Endometrial microvascular endothelial cells (primary cell): ENCODE data around the gene POMGNT1. TPM values are rescaled to one million over a fixed set of nuclear protein-coding genes. Genes with fewer than 3 reads are reported as not detected.

Experiments
- in situ Hi-C: cut with HindIII; loops from 2 replicates; pipeline ENCODE4 v1.10.0; 2017; ENCODE audit warnings: low sequenced_read_pairs, low pct_unique_long_range_greater_than_20kb; ENCODE audit errors: inconsistent ontology term
- total RNA-seq: library from RNA; depleted of rRNA; stranded (reverse); fragments of >200 nt; gene quantifications from one replicate; pipeline ENCODE4 v1.2.3, GENCODE V29; 2015; ENCODE audit errors: inconsistent ontology term

Gene POMGNT1
- total RNA-seq, 1 donor from 2014 or later = 67.0 TPM

DNA sequence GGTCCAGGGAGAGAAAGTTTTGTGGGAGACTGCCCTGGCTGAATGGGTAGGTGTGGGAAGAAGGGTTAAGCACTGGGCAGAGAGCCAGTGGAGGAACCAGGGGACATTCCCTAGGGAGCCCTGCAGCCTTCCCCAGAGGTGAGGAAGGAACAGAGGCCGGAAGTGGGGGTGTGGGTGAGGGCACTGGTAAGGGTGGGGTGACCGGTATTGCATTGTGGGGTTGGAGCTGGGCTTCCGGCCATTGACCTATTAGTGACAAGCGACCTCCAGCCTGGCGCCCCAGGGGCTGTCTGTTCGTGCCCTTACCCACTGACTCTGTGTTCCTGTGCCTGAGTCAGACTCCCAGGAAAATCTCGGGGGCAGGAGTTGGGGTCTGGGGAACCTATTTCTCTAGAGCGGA is 26.9 kb downstream of the POMGNT1 start:
- in situ Hi-C loops = no loop called here

- in situ Hi-C loops = no loop called here
These were observed 28.3 kb downstream of the POMGNT1 start for GRCh38 chr1:46169811-46170454.

DNA sequence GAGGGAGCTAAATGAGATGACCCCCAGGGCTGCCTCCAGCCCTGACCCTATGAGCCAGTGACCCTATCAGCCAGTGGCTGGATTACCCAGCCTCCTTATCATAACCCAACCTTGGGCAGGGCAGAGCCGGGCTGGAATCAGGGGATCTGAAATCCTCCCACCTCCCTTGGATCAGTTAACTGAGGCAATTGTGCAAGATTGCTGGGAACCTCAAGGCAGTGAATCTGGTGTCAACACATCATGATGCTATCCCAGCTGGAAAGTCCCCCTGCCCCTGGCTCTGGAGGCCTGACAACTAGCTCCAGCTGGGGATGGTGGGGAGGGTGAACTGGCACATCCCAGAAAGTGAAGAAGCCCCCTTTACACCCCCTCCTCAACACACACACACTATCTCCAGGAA is 29.8 kb downstream of the POMGNT1 start:
- in situ Hi-C loops = no loop called here

DNA sequence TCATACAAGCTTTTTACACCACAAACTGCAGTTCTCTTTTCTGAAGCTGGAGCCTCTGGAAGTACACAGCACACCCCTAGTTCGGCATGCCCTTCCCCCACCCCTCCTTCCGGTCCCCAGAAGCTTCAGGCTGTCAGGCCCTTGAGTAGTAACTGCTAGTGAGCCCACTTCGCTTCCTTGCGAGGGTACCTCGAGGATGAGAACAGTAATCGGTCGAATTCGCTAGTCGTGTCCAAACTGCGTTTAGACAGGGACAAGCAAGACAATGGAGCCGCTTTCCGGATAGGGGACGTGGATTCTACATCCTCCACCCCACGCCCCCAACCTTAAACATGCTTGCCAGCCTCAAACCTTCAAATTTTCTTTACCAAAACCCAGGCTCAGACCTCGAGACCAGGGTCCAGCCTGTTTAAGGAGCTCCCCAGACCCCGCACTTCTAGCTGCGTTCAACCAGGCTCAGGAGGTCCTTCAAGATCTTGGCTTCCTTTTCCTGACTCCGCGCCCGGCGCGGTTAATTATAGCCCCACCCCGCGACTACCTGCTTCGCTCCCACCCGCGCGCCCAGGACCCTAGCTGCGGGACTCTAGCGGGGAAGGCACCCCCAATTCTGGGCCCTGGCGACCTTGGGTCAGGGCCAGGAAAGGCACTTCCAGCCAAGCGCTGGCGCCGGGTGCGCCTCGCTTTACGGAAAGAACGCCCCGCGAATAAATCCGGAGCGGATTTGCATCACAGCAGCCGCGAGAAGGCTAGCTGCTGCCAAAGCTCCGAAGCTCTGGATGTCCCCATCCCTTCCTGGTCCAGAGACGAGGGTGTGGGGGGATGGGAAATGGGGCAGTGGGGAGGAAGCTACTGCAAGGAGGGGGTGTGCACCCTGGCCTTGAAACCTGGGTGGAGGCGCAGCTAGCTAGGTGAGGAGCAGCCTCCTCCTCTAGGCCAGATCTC is 31.4 kb downstream of the POMGNT1 start:
- in situ Hi-C loops = no loop called here

DNA sequence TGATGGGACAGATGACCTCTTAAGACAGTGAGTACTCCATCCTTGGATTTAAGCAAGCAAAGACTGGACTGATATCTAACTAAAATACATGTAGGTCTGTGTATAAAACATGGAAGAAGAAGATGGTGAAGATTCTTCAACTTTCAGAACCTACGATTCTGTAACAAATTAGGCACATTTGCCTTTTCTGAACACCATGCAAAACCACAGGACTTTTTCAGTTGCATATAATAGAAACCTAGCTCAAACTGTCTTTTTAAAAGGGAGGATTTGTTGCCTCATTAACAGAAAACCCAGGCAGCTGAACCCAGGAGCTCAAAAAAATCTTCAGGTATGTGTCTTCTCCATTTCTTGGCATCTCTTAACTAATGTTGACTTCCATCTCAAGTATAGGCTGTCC is 38.0 kb downstream of the POMGNT1 start:
- in situ Hi-C loops = no loop called here

DNA sequence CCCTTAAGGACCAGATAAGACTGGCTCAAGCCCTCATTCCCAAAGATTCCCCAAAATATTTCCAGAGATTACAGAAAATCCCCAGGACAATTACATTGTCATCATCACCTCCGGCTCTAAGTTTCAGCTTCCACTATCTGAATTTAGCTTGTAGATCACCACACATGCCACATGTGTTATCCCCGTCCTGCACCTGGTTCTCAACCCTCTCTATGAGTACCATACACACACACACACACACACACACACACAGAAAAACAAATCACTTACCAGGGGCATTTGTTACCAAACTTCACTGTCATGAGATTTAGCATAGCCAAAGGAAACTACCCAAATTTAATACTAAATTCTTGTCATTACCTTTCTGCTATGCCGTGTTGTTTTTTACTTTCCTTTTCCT is 38.7 kb downstream of the POMGNT1 start:
- in situ Hi-C loops = no loop called here

GRCh38 chr1:46158312-46159281 is 39.6 kb downstream of the POMGNT1 start:
- in situ Hi-C loops = no loop called here

DNA sequence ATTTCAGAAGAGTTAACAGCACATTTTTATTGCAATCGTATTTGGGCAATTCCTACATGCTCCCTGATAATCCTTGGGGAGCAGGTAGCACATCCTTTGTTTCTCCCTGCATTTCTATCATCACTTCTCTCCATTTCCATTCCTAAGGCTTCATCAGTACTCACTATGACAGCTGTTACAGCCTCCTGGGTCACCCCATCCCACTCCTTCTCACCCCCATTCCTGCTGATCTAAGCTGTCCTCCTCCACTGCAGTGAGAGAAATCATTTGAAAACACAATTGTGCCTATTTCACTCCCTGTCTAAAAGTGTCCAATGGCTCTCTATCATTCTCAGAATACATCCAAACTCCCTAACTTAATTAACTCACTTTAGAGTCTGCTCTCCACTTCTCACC is 40.3 kb downstream of the POMGNT1 start:
- in situ Hi-C loops = no loop called here

DNA sequence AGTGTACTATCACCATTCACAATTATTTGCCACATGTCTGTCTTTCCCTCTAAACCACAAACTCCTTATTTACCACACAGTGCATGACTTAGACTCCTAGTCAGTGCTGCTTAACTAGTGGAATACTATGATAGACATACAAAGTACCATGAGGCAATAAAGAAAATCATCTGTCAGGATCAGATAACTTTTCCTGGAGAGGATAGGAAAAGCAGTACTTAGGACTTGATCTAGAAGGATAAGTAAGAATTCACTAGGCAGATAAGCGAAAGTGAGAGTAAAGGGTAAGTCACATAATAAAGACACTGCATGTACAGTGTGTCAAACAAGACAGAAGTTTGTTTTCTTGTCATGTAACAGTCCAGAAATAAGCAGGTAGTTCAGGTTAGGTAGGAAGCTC is 44.5 kb downstream of the POMGNT1 start:
- in situ Hi-C loops = no loop called here

- in situ Hi-C loops = no loop called here
These were observed 45.0 kb downstream of the POMGNT1 start for GRCh38 chr1:46153228-46153627.

DNA sequence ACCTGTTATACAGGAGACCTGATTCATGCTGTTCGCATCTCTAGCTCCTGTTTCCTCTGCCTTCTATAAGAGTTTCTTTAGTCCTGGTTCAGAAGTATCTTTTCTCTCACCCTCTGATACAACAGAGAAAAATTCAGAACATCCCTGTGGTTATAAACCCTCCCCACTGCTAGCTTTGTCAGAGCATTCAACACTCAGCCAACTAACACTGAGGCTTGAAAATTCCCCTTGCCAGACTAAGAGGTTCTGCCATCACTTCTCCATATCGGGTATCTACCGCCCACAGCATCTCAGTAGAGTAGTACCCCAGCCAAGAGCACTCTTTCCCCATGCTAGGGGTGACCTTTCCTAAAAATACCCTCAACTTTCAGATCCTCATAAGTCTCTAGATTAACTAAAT is 46.2 kb downstream of the POMGNT1 start:
- in situ Hi-C loops = no loop called here

GRCh38 chr1:46150085-46150484 is 48.1 kb downstream of the POMGNT1 start:
- in situ Hi-C loops = no loop called here

GRCh38 chr1:46148318-46148717 is 49.9 kb downstream of the POMGNT1 start:
- in situ Hi-C loops = no loop called here

Other genes starting within 250 kb of the POMGNT1 start
- gene PIK3R3, start 65.8 kb downstream of the POMGNT1 start, total RNA-seq = 19.2 TPM
- gene TSPAN1, start 23.3 kb downstream of the POMGNT1 start, total RNA-seq = 1.4 TPM
- not detected for gene P3R3URF, start 21.9 kb downstream of the POMGNT1 start, total RNA-seq
- gene LURAP1, start 4.9 kb upstream of the POMGNT1 start, total RNA-seq = 1.3 TPM
- 11.2 TPM for gene RAD54L, start 49.3 kb upstream of the POMGNT1 start, total RNA-seq
- 106 TPM for gene LRRC41, start 105.2 kb upstream of the POMGNT1 start, total RNA-seq
- gene UQCRH, start 105.3 kb upstream of the POMGNT1 start, total RNA-seq = 478 TPM
- 19.7 TPM for gene NSUN4, start 142.4 kb upstream of the POMGNT1 start, total RNA-seq
- gene FAAH, start 195.9 kb upstream of the POMGNT1 start, total RNA-seq = not detected